ENCODE data around the gene NFASC.

GRCh38 chr1:205030241-205030640 is 159.6 kb downstream of the NFASC start:
- TF ChIP-seq CTCF (IDR thresholded peaks at IDR 0.05) (no peak), POLR2A (IDR thresholded peaks at IDR 0.05) (no peak)

Data from testis (tissue), 2 donors.